Vagina (tissue), 2 donors: Measurements from ENCODE around the gene SPATA21. TPM values are rescaled to one million over a fixed set of nuclear protein-coding genes. Genes with fewer than 3 reads are reported as not detected.
"Not testable (repeated sequence)": the region's sequence is repeated elsewhere in the genome, so short reads cannot be mapped to it uniquely, and the experiment has no call there.

ENCODE experiments used
- DNase-seq, 2 donors: peaks; one replicate each; pipeline ENCODE4 v3.0.0-alpha.2; 2017; ENCODE audit errors: extremely low spot score in 2 of 2
- H3K27ac ChIP-seq: fragments of 200-600 bp; sonication (generic); one replicate; pipeline ENCODE4 v1.5.1; 2019
- H3K27me3 ChIP-seq: fragments of 200-600 bp; sonication (generic); one replicate; pipeline ENCODE4 v1.5.1; 2019
- H3K36me3 ChIP-seq, 2 donors: fragments of 200-600 bp; sonication (generic); one replicate each; pipeline ENCODE4 v1.5.1; 2017 to 2019
- H3K4me1 ChIP-seq: fragments of 200-600 bp; sonication (generic); one replicate; pipeline ENCODE4 v1.5.1; 2019
- H3K4me3 ChIP-seq, 2 donors: fragments of 200-600 bp; sonication (generic); 1 replicate in 1 of 2; 2 replicates in 1 of 2; pipeline ENCODE4 v1.5.1; 2016 to 2019
- H3K9me3 ChIP-seq: fragments of 200-600 bp; sonication (generic); one replicate; pipeline ENCODE4 v1.5.1; 2019
- POLR2A ChIP-seq, 2 donors: fragments of 450-650 bp; IDR thresholded peaks; one replicate each; pipeline ENCODE4 v1.6.1; 2017; ENCODE audit warnings: antibody characterized with exemption in 2 of 2, mild to moderate bottlenecking in 2 of 2, moderate library complexity in 2 of 2
- POLR2AphosphoS5 ChIP-seq, 2 donors: sonication (generic); formaldehyde crosslinking; IDR thresholded peaks; one replicate each; pipeline ENCODE4 v1.9.0; 2017; ENCODE audit warnings: antibody characterized with exemption in 2 of 2, mild to moderate bottlenecking in 2 of 2, low read depth in 1 of 2; ENCODE audit not compliant: insufficient read depth in 1 of 2
- intact Hi-C: fragments of 100-400 bp; cut with DNase I; formaldehyde crosslinking; loops from one replicate; pipeline ENCODE4 v1.15.1; 2023
- total RNA-seq: library from RNA; depleted of rRNA; stranded (reverse); fragments of >200 nt; gene quantifications from one replicate; pipeline ENCODE4 v1.2.3, GENCODE V29; 2016
- TF ChIP-seq, protein P1 (sequence below), 3 experiments: fragments of 450-650 bp in 2 of 3; fragments of 200-600 bp in 1 of 3; sonication (generic) in 1 of 3; IDR thresholded peaks; one replicate each; pipeline ENCODE4 v1.5.1; 2017 to 2019; ENCODE audit warnings: antibody characterized with exemption in 3 of 3, mild to moderate bottlenecking in 2 of 3, moderate library complexity in 2 of 3

The SPATA21 gene, protein sequence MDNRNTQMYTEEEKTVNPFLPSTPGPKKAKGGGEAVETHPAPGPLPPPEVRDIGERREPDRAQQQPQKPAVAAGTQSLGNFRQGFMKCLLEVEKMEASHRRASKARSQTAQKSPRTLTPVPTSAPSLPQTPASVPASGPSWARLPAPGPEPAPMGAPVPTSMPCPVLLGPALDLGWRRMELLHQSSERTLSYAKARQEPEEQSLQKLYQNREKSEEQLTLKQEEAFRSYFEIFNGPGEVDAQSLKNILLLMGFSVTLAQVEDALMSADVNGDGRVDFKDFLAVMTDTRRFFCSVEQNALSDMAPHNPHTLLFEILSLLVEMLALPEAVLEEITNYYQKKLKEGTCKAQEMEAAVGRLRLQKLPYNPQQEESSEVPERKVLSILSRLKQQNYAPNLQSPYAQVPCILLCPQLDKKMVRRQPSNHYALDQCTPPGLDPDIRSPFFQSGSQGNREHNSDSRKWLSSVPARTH
- total RNA-seq: not detected

DNA sequence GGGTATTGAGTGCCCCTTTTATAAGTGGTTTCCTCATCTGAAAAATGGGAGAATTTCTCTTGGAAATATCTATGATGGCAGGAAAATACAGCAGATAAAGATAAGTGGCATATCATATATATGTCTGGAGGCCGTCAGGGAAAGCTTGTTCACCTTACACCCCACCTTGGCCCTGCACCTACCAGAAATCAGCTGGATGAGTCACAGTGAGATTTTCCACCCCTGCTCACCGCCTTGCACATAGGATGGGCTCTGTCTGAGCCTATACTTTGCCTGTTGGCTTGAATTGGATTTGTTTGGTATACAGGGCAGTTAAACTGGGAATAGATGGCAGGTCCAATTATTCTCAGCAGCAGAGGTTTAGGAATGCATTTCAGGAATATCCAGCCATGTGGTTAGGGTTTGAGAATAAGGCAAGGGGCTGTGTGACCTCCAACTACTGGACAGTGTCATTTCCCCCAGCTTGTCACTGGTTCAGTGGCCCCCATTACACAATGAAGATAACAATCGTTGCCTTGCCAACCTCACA, at the start of gene SPATA21:
Gene SPATA21, minus strand, starts transcription at position 479 of the 529 bp plus-strand sequence. CDS start 6,053 bp downstream, outside the sequence.
- intact Hi-C loops: no loop called here
- Histone ChIP-seq H3K4me3 (no peak within 1 kb of the TSS), H3K9me3 (no peaks in the 10 kb centered on the region), H3K27ac (no peak within 1 kb of the TSS), H3K27me3 (no peaks in the 10 kb centered on the region), H3K4me1 (peaks cover 16% of the 10 kb centered on the region), H3K36me3 (no peaks in the 10 kb centered on the region)
- no peak for DNase-seq
- TF ChIP-seq POLR2A (IDR thresholded peaks at IDR 0.05) (no peak), POLR2AphosphoS5 (IDR thresholded peaks at IDR 0.05; ENCODE audit: insufficient read depth in 1 of 2, low read depth in 1 of 2) (no peak)
- TF ChIP-seq, protein P1, sequence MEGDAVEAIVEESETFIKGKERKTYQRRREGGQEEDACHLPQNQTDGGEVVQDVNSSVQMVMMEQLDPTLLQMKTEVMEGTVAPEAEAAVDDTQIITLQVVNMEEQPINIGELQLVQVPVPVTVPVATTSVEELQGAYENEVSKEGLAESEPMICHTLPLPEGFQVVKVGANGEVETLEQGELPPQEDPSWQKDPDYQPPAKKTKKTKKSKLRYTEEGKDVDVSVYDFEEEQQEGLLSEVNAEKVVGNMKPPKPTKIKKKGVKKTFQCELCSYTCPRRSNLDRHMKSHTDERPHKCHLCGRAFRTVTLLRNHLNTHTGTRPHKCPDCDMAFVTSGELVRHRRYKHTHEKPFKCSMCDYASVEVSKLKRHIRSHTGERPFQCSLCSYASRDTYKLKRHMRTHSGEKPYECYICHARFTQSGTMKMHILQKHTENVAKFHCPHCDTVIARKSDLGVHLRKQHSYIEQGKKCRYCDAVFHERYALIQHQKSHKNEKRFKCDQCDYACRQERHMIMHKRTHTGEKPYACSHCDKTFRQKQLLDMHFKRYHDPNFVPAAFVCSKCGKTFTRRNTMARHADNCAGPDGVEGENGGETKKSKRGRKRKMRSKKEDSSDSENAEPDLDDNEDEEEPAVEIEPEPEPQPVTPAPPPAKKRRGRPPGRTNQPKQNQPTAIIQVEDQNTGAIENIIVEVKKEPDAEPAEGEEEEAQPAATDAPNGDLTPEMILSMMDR (IDR thresholded peaks at IDR 0.05): no peak

DNA sequence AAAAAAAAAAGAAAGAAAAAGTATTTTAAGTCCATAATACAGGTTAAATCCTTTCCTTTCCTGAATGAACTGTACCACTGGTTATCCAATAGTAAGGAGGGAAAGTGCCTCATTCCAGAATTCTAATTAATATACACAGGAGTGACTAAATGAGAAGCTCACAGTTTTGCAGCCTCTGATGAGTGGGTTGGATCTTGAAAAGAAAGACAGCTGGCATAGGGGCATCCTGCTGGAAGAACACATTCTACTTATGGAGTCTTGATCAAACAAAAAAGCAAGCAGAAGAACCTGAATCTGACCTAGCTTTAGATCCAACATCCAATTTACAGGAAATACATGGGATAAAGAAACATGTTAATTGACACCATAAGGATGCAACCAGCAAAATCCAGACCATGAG, 49.8 kb upstream of the SPATA21 start:
- H3K27me3 ChIP-seq, H3K27ac ChIP-seq, H3K4me1 ChIP-seq, intact Hi-C loops, DNase-seq, H3K4me3 ChIP-seq, H3K9me3 ChIP-seq: not testable (repeated sequence)
- peaks cover 0 to 38% of the 10 kb centered on the region in 2 donors for H3K36me3 ChIP-seq

DNA sequence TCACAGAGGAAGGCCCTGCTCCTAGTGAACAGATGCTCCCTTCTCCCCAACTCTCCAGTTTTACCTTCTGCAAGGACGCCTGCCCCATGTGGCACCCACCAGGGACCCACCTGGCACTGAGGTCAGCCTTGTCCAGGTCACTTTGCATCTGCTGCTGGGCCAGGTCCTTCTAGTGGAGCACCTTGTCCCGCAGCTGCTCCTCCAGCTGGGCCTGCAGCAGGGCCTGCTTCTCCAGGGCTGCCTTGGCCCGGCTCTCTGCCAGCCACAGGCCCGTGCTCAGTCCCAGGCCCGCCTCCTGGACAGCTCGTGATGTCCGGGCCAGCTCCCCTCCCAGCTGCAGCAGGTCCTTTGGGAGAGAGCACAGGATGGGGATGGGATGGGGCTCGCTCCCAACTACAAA, 49.1 kb upstream of the SPATA21 start:
- peaks cover 0 to 40% of the 10 kb centered on the region in 2 donors for H3K36me3 ChIP-seq
- not testable (repeated sequence) for H3K27ac ChIP-seq, H3K27me3 ChIP-seq

DNA sequence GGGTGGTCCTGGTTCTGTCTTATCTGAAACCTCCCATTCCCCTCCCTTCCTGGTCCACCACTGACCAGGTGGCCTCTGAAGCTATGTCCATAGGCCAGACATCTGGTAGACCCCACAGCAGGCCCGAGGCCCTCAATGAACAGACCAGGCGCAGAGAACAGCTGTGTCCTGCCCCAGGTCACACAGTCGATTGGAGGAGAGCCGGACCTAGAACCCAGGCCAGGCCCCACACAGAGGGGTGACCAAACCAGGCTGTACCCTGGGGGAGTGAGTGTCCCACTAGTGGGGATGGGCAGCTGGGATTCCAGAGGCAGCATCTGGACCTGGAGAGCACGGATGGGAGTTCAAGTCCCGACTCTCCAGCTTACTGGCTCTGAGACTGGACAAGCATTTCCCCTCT, 47.7 kb upstream of the SPATA21 start:
- intact Hi-C loops: no loop called here
- no peak overlapping the region for H3K4me3 ChIP-seq
- peaks cover 0 to 54% of the 10 kb centered on the region in 2 donors for H3K36me3 ChIP-seq
- DNase-seq: no peak
- no peak overlapping the region for H3K27ac ChIP-seq
- H3K27me3 ChIP-seq: no peaks in the 10 kb centered on the region
- H3K9me3 ChIP-seq: no peaks in the 10 kb centered on the region
- TF ChIP-seq POLR2A (IDR thresholded peaks at IDR 0.05) (no peak), POLR2AphosphoS5 (IDR thresholded peaks at IDR 0.05; ENCODE audit: insufficient read depth in 1 of 2, low read depth in 1 of 2) (no peak)
- TF ChIP-seq, protein P1 (IDR thresholded peaks at IDR 0.05): no peak
- no peaks in the 10 kb centered on the region for H3K4me1 ChIP-seq

More for the DNA sequence above, 49.1 kb upstream of the SPATA21 start:
- H3K9me3 ChIP-seq, H3K4me1 ChIP-seq, DNase-seq, H3K4me3 ChIP-seq, intact Hi-C loops: not testable (repeated sequence)

DNA sequence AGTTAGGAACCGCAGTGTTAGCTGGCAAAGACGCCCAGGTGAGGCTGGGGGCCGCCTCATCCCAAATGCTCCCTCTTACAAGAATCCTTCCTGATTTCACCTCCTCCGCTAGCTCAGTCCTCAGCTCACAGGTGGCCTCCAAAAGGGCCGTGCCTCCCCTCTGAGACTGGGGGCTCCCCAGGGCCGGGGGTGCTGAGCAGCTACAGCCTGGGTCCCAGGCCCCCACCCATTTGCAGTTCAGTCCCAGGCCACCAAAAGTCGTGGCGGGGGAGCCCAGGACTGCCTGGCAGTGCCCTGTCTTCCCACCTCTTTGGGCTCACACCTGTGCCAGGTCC, 47.2 kb upstream of the SPATA21 start:
- no peaks in the 10 kb centered on the region for H3K4me1 ChIP-seq
- no peak overlapping the region for H3K4me3 ChIP-seq
- no peak overlapping the region for H3K27ac ChIP-seq
- intact Hi-C loops: no loop called here
- no peaks in the 10 kb centered on the region for H3K9me3 ChIP-seq
- H3K36me3 ChIP-seq: peaks cover 0 to 57% of the 10 kb centered on the region in 2 donors
- no peak for DNase-seq
- TF ChIP-seq, protein P1 (IDR thresholded peaks at IDR 0.05): no peak
- TF ChIP-seq POLR2A (IDR thresholded peaks at IDR 0.05): no peak
- TF ChIP-seq POLR2AphosphoS5 (IDR thresholded peaks at IDR 0.05; ENCODE audit: insufficient read depth in 1 of 2, low read depth in 1 of 2): no peak
- H3K27me3 ChIP-seq: no peaks in the 10 kb centered on the region

DNA sequence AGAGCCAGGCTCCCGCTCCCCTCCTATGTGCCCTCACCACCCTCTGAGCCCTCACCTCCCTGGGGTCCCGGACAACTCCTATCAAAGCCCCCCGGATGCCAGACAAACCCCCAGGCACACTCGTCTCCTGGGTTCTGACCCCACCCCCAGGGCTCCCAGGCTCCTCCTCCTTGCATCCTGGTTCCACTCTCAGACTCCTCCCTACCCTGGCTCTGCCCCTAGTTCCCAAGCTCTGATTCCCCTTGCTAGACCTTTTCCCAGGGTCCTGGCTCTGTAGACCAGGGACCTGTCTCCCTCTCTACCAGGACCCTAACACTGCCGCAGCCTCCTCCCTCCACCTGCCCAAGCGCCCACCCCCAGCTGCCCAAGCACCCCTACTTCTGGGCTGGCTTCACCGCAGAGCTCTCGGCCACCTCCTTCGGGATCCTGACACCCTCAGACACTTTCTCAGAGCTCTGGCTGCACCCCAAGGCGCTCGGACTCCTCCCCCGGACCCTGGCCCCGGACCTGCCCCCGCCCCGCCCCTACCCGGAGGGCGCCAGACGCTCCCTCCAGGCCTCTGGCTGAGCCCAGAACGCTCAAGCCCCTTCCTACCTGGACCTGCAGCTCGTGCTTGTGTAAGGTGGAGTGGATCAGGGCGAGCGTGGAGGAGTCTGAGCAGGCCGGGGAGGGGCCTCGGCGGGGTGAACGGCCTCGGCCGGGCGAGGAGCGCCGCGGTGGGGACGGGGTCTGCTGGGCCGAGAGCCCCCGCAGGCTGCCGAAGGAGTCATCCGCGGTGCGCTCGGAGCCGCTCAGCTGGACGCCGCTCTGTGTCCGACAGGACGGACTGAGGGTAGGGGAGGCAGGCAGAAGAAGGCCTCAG, 46.6 kb upstream of the SPATA21 start:
- H3K4me1 ChIP-seq, H3K27ac ChIP-seq, intact Hi-C loops, DNase-seq, H3K4me3 ChIP-seq, H3K27me3 ChIP-seq, H3K9me3 ChIP-seq: not testable (repeated sequence)
- peaks cover 0 to 63% of the 10 kb centered on the region in 2 donors for H3K36me3 ChIP-seq

DNA sequence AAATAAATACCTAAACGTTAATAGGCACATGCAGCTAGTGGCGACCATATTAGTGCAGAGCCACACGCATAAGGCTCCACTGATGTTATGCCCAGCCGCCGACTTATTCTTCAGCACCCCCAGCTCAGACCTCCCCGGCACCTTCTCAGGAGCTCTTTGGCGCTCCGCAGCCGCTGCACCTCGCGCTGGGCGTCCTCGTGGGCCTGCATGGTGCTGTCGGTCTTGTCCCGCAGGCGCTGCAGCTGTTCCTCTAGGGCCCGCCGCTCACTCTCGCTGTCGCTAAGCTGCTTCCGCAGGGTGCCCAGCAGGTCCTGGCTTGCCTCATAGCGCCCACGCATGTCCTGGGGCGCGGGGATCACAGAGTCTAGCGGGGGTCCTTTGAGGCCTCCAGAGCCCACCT, 45.9 kb upstream of the SPATA21 start:
- H3K27ac ChIP-seq, H3K9me3 ChIP-seq, intact Hi-C loops, H3K27me3 ChIP-seq, DNase-seq, H3K4me1 ChIP-seq, H3K4me3 ChIP-seq: not testable (repeated sequence)
- H3K36me3 ChIP-seq: peaks cover 0 to 71% of the 10 kb centered on the region in 2 donors
